Caco-2 (cell line): ENCODE data around the gene ASTN2. TPM values are rescaled to one million over a fixed set of nuclear protein-coding genes. Genes with fewer than 3 reads are reported as not detected.

ENCODE experiments used
- BruUV-seq: library from RNA; stranded (reverse); fragments of 400-500 nt; replicated peaks from 2 replicates; lab custom pipeline; 2021; lab: Mats Ljungman, UMichigan
- CTCF ChIA-PET: fragments of 300-600 bp; sonication (Branson Sonifier 250); formaldehyde crosslinking; loops from one replicate; lab custom pipeline; 2022; ENCODE audit warnings: antibody characterized with exemption; lab: Charles Lee
- POLR2A ChIA-PET: fragments of 300-600 bp; sonication (Branson Sonifier 250); formaldehyde crosslinking; loops from one replicate; lab custom pipeline; 2022; ENCODE audit warnings: antibody characterized with exemption; lab: Charles Lee
- DNase-seq, 2 experiments: peaks; one replicate each; pipeline versions ENCODE4 v3.0.0 to v3.0.0-alpha.2; 2020 to 2022
- H3K27me3 ChIP-seq: replicated peaks from 2 replicates; pipeline ENCODE4 v1.6.0; 2011; ENCODE audit warnings: low read length; ENCODE audit not compliant: control insufficient read depth, insufficient read depth
- H3K36me3 ChIP-seq: 2 replicates; pipeline ENCODE4 v1.5.1; 2011; ENCODE audit warnings: low read length; ENCODE audit not compliant: control insufficient read depth, insufficient read depth
- H3K4me1 ChIP-seq: fragments of 250-450 bp; sonication (Bioruptor Pico); 2 replicates; pipeline ENCODE4 v1.5.1; 2020; ENCODE audit warnings: mild to moderate bottlenecking
- H3K4me3 ChIP-seq: 2 replicates; pipeline ENCODE4 v1.5.1; 2011; ENCODE audit warnings: low read depth, mild to moderate bottlenecking, control low read depth, low read length
- H3K9me3 ChIP-seq: fragments of 250-450 bp; sonication (Bioruptor Pico); 2 replicates; pipeline ENCODE4 v1.5.1; 2020; ENCODE audit warnings: mild to moderate bottlenecking, moderate library complexity
- H3K27ac Mint-ChIP-seq: one replicate; pipeline ENCODE4 v1.8.0; 2022; ENCODE audit warnings: mixed read lengths; ENCODE audit not compliant: unreplicated experiment
- H3K27me3 Mint-ChIP-seq: one replicate; pipeline ENCODE4 v1.8.0; 2022; ENCODE audit warnings: mixed read lengths; ENCODE audit not compliant: insufficient read depth, unreplicated experiment
- H3K36me3 Mint-ChIP-seq: one replicate; pipeline ENCODE4 v1.8.0; 2022; ENCODE audit warnings: mild to moderate bottlenecking, mixed read lengths; ENCODE audit not compliant: insufficient read depth, unreplicated experiment
- H3K4me1 Mint-ChIP-seq: one replicate; pipeline ENCODE4 v1.8.0; 2022; ENCODE audit warnings: low read depth, mixed read lengths; ENCODE audit not compliant: unreplicated experiment
- H3K4me3 Mint-ChIP-seq: one replicate; pipeline ENCODE4 v1.8.0; 2022; ENCODE audit warnings: mild to moderate bottlenecking, moderate library complexity, mixed read lengths; ENCODE audit not compliant: unreplicated experiment
- H3K9me3 Mint-ChIP-seq: one replicate; pipeline ENCODE4 v1.8.0; 2022; ENCODE audit warnings: mixed read lengths; ENCODE audit not compliant: unreplicated experiment
- intact Hi-C: fragments of 100-400 bp; cut with micrococcal nuclease; formaldehyde crosslinking; loops from one replicate; pipeline ENCODE4 v1.10.0; 2022; ENCODE audit not compliant: unreplicated experiment
- total RNA-seq: library from RNA; stranded (reverse); gene quantifications from 2 replicates; pipeline ENCODE4 v1.2.3, GENCODE V29; 2022
- TF ChIP-seq, protein P1 (sequence below), 2 experiments: fragments of 200-600 bp in 1 of 2; IDR thresholded peaks; 1 replicate in 1 of 2; 2 replicates in 1 of 2; pipeline versions ENCODE4 v1.5.1 to v1.8.0; 2011 to 2022; ENCODE audit warnings: antibody characterized with exemption in 1 of 2, control low read depth in 1 of 2, inconsistent platforms in 1 of 2, low read depth in 1 of 2, low read length in 1 of 2, mild to moderate bottlenecking in 1 of 2, moderate library complexity in 1 of 2; ENCODE audit not compliant: insufficient read depth in 1 of 2, severe bottlenecking in 1 of 2, unreplicated experiment in 1 of 2

ASTN2 gene
- total RNA-seq, 1 experiment from 2014 or later: 12.7 TPM

- peaks cover 8% of the 10 kb centered on the region for H3K27me3 Mint-ChIP-seq
- Histone ChIP-seq H3K4me1 (no peaks in the 10 kb centered on the region), H3K27me3 (no peaks in the 10 kb centered on the region), H3K36me3 (no peaks in the 10 kb centered on the region), H3K9me3 (no peaks in the 10 kb centered on the region), H3K4me3 (no peak overlapping the region)
- H3K9me3 Mint-ChIP-seq: no peaks in the 10 kb centered on the region
- no peak overlapping the region for H3K4me3 Mint-ChIP-seq
- H3K36me3 Mint-ChIP-seq: no peaks in the 10 kb centered on the region
- no peaks in the 10 kb centered on the region for H3K4me1 Mint-ChIP-seq
- TF ChIP-seq, protein P1, sequence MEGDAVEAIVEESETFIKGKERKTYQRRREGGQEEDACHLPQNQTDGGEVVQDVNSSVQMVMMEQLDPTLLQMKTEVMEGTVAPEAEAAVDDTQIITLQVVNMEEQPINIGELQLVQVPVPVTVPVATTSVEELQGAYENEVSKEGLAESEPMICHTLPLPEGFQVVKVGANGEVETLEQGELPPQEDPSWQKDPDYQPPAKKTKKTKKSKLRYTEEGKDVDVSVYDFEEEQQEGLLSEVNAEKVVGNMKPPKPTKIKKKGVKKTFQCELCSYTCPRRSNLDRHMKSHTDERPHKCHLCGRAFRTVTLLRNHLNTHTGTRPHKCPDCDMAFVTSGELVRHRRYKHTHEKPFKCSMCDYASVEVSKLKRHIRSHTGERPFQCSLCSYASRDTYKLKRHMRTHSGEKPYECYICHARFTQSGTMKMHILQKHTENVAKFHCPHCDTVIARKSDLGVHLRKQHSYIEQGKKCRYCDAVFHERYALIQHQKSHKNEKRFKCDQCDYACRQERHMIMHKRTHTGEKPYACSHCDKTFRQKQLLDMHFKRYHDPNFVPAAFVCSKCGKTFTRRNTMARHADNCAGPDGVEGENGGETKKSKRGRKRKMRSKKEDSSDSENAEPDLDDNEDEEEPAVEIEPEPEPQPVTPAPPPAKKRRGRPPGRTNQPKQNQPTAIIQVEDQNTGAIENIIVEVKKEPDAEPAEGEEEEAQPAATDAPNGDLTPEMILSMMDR (IDR thresholded peaks at IDR 0.05; ENCODE audit: insufficient read depth in 1 of 2, low read depth in 1 of 2, low read length in 1 of 2, severe bottlenecking in 1 of 2, unreplicated experiment in 1 of 2): no peak
- ChIA-PET POLR2A (no interaction called here), CTCF (no interaction called here)
- no peak for DNase-seq
- H3K27ac Mint-ChIP-seq: no peak overlapping the region
- BruUV-seq: no TSS peak
- intact Hi-C loops: no loop called here
Measured at GRCh38 chr9:117454711-117455110, 39.9 kb upstream of the ASTN2 start.

DNA sequence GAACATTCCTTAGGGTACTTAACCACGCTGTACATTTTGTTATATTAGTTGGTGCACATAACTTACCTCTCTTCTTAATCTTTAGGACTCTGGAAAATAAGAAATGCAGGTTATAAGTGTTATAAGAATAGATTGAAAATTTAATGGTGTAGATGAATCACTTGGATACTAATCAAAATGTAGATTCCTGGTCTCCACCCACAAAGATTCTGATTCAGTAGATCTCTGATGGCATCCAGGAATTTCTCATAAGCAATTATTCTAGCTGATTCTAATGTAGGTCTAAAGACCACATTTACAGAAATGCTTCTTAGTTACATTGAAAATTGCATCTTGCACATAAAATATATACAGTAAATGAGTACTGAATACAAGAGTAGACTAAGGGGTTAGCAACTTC is 38.9 kb upstream of the ASTN2 start:
- no TSS peak for BruUV-seq

DNA sequence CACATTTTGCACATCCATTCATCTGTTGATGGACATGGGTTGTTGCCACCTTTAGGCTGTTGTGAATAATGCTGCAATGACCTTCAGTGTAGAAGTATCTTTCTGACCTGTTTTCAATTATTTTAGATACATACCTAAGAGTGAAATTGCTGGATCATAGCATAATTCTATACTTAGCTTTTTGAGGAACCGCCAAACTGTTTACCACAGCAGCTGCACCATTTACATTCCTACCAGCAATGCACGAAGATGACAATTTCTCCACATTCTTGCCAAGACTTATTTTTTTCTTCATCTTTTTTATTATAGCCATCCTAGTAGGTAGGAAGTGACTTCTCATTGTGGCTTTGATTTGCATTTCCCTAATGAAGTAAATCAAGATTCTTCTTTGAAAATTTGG is 36.5 kb upstream of the ASTN2 start:
- intact Hi-C loops: no loop called here
- Histone ChIP-seq H3K4me3 (no peak overlapping the region), H3K36me3 (no peaks in the 10 kb centered on the region), H3K4me1 (no peaks in the 10 kb centered on the region), H3K9me3 (no peaks in the 10 kb centered on the region), H3K27me3 (no peaks in the 10 kb centered on the region)
- DNase-seq: no peak
- Mint-ChIP-seq H3K9me3 (no peaks in the 10 kb centered on the region), H3K4me1 (no peaks in the 10 kb centered on the region), H3K27me3 (peaks cover 7% of the 10 kb centered on the region), H3K36me3 (no peaks in the 10 kb centered on the region), H3K27ac (no peak overlapping the region), H3K4me3 (no peak overlapping the region)
- ChIA-PET POLR2A (no interaction called here), CTCF (no interaction called here)
- TF ChIP-seq, protein P1 (IDR thresholded peaks at IDR 0.05; ENCODE audit: insufficient read depth in 1 of 2, low read depth in 1 of 2, low read length in 1 of 2, severe bottlenecking in 1 of 2, unreplicated experiment in 1 of 2): no peak
- BruUV-seq: no TSS peak

More for the DNA sequence above, 38.9 kb upstream of the ASTN2 start:
- ChIA-PET CTCF (no interaction called here), POLR2A (no interaction called here)
- Histone ChIP-seq H3K4me1 (no peaks in the 10 kb centered on the region), H3K4me3 (no peak overlapping the region), H3K9me3 (no peaks in the 10 kb centered on the region), H3K36me3 (no peaks in the 10 kb centered on the region), H3K27me3 (no peaks in the 10 kb centered on the region)
- H3K4me3 Mint-ChIP-seq: no peak overlapping the region
- intact Hi-C loops: no loop called here
- no peaks in the 10 kb centered on the region for H3K4me1 Mint-ChIP-seq
- TF ChIP-seq, protein P1 (IDR thresholded peaks at IDR 0.05; ENCODE audit: insufficient read depth in 1 of 2, low read depth in 1 of 2, low read length in 1 of 2, severe bottlenecking in 1 of 2, unreplicated experiment in 1 of 2): no peak
- H3K36me3 Mint-ChIP-seq: no peaks in the 10 kb centered on the region
- peaks cover 5% of the 10 kb centered on the region for H3K27me3 Mint-ChIP-seq
- no peak overlapping the region for H3K27ac Mint-ChIP-seq
- no peak for DNase-seq
- no peaks in the 10 kb centered on the region for H3K9me3 Mint-ChIP-seq
